Natural killer cell (primary cell): Measurements from ENCODE around the gene KCTD21. TPM values are rescaled to one million over a fixed set of nuclear protein-coding genes. Genes with fewer than 3 reads are reported as not detected.

Source experiments
- ATAC-seq, 3 donors: fragments of 150-1000 bp in 2 of 3; fragments of 200-7000 bp in 1 of 3; cut with Tn5 transposase; 1 replicate in 1 of 3; 2 replicates in 2 of 3; pipeline ENCODE4 v1.10.0; 2021; ENCODE audit warnings: mild to moderate bottlenecking in 2 of 3, moderate library complexity in 2 of 3
- DNase-seq, 2 donors: peaks; one replicate each; pipeline versions ENCODE4 v3.0.0 to v3.0.0-alpha.2; 2013 to 2021; ENCODE audit warnings: mixed read lengths in 1 of 2
- H3K27ac ChIP-seq: one replicate; pipeline ENCODE4 v1.5.1; 2013; ENCODE audit warnings: mild to moderate bottlenecking, low read length
- H3K27me3 ChIP-seq: one replicate; pipeline ENCODE4 v1.6.1; 2013; ENCODE audit warnings: low read length; ENCODE audit not compliant: control insufficient read depth, insufficient read depth
- H3K36me3 ChIP-seq: one replicate; pipeline ENCODE4 v1.6.1; 2013; ENCODE audit warnings: low read length; ENCODE audit not compliant: control insufficient read depth, insufficient read depth
- H3K4me1 ChIP-seq: one replicate; pipeline ENCODE4 v1.6.1; 2013; ENCODE audit warnings: low read length; ENCODE audit not compliant: control insufficient read depth, insufficient read depth
- H3K4me3 ChIP-seq: one replicate; pipeline ENCODE4 v1.5.1; 2013; ENCODE audit warnings: low read length
- H3K9me3 ChIP-seq: one replicate; pipeline ENCODE4 v1.6.1; 2013; ENCODE audit warnings: low read length; ENCODE audit not compliant: control insufficient read depth, insufficient read depth
- H3K27ac Mint-ChIP-seq, 2 donors: one replicate each; pipeline ENCODE4 v1.8.0; 2022; ENCODE audit warnings: mild to moderate bottlenecking in 2 of 2, mixed read lengths in 2 of 2, moderate library complexity in 1 of 2
- H3K27me3 Mint-ChIP-seq, 2 donors: one replicate each; pipeline ENCODE4 v1.8.0; 2022; ENCODE audit warnings: low read depth in 2 of 2, mixed read lengths in 2 of 2
- H3K36me3 Mint-ChIP-seq: one replicate; pipeline ENCODE4 v1.8.0; 2022; ENCODE audit warnings: mixed read lengths
- H3K4me1 Mint-ChIP-seq, 2 donors: one replicate each; pipeline ENCODE4 v1.8.0; 2022; ENCODE audit warnings: mixed read lengths in 2 of 2
- H3K4me3 Mint-ChIP-seq: one replicate; pipeline ENCODE4 v1.8.0; 2022; ENCODE audit warnings: mild to moderate bottlenecking, moderate library complexity, mixed read lengths
- H3K9me3 Mint-ChIP-seq, 2 donors: one replicate each; pipeline ENCODE4 v1.8.0; 2022; ENCODE audit warnings: mixed read lengths in 2 of 2
- WGBS: methylation state at CpG from one replicate; pipeline ENCODE4 v1.1.7; 2013; ENCODE audit warnings: missing lambda C conversion rate; ENCODE audit not compliant: insufficient coverage; 5-methylcytosine and 5-hydroxymethylcytosine counted together
- intact Hi-C: fragments of 100-400 bp; cut with micrococcal nuclease; formaldehyde crosslinking; loops from one replicate; pipeline ENCODE4 v1.14.2; 2022
- total RNA-seq, 4 donors: library from RNA; stranded (reverse); fragments of 120-200 nt in 1 of 4; gene quantifications; one replicate each; pipeline versions ENCODE4 v1.2.3 to v1.2.4, GENCODE V29; 2013 to 2022
- TF ChIP-seq, protein P1 (sequence below): fragments of 200-600 bp; IDR thresholded peaks from one replicate; pipeline ENCODE4 v1.8.0; 2022; ENCODE audit warnings: antibody characterized with exemption

Gene KCTD21
- total RNA-seq, 3 donors from 2014 or later (not counting 1 experiment from before 2014, with no cell fraction given) = 1.7 to 2.7 (median 2.2) TPM

DNA sequence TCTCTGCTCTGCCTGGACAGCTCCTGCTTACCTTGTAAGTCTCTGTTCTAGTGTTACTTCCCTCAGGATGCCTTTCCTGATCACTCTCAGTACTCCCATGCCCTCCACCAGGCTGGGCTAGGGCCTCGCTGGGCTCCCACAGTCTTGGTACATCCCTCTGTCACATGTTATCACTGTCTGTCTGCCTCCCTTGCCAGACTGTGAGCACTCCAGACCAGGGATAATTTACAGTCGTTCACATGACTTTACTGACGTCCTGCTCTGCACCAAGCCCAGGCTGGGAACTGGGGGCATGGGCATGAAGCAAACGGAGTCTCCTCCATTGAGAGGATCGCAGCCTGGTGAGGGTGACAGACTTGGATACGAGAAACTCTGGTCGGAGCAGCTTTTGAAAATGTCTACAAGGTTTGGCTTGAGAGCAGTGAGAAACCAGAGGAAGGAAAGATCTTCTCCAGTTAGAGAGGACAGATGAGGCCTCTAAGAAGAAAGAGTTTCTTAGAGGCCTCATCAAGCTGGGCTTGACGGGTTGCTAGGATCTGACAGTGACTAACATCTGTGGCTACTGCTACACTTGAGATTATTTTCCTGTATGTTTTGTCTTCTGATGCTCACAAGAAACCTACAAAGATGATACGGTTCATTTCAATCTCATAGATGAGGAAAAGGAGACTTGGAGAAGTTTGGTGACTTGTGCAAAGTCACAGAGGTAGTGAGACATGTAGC, 12.8 kb upstream of the KCTD21 start:
- ATAC-seq (no peak), DNase-seq (peak in 1 of 2 donors; percentile 43)
- H3K27ac Mint-ChIP-seq = peak overlapping the region; percentile 80 to 82
- TF ChIP-seq, protein P1, sequence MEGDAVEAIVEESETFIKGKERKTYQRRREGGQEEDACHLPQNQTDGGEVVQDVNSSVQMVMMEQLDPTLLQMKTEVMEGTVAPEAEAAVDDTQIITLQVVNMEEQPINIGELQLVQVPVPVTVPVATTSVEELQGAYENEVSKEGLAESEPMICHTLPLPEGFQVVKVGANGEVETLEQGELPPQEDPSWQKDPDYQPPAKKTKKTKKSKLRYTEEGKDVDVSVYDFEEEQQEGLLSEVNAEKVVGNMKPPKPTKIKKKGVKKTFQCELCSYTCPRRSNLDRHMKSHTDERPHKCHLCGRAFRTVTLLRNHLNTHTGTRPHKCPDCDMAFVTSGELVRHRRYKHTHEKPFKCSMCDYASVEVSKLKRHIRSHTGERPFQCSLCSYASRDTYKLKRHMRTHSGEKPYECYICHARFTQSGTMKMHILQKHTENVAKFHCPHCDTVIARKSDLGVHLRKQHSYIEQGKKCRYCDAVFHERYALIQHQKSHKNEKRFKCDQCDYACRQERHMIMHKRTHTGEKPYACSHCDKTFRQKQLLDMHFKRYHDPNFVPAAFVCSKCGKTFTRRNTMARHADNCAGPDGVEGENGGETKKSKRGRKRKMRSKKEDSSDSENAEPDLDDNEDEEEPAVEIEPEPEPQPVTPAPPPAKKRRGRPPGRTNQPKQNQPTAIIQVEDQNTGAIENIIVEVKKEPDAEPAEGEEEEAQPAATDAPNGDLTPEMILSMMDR = no peak
- Histone ChIP-seq H3K27me3 (no peaks in the 10 kb centered on the region), H3K4me1 (peaks cover 18% of the 10 kb centered on the region), H3K36me3 (no peaks in the 10 kb centered on the region), H3K27ac (no peak overlapping the region), H3K9me3 (no peaks in the 10 kb centered on the region), H3K4me3 (no peak overlapping the region)
- H3K36me3 Mint-ChIP-seq = no peaks in the 10 kb centered on the region
- H3K9me3 Mint-ChIP-seq = no peaks in the 10 kb centered on the region
- peaks cover 16 to 19% of the 10 kb centered on the region in 2 donors for H3K4me1 Mint-ChIP-seq
- 90% methylated on average over 9 of the region's 9 CpGs for WGBS
- H3K4me3 Mint-ChIP-seq = no peak overlapping the region
- intact Hi-C loops = no loop called here
- no peaks in the 10 kb centered on the region for H3K27me3 Mint-ChIP-seq

DNA sequence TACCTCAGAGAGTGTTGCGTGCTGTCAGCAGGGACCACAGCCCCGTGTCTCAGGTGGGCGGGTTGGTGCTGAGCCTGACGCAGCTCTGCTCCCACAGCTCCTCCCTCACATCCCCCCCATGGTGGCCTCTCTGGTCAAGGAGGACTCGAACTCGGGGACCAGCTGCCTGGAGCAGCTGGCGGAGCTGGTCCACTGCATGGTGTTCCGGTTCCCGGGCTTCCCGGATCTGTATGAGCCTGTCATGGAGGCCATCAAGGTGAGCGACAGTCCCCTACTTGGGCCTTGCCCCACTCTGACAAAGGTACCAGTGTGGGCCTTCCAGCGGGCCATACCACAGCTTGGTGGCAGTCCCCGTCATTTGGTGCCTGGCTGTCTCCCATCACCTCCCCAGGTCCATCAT, 12.1 kb upstream of the KCTD21 start:
- TF ChIP-seq, protein P1 = no peak
- no peaks in the 10 kb centered on the region for H3K27me3 ChIP-seq
- Mint-ChIP-seq H3K4me1 (peaks cover 16 to 19% of the 10 kb centered on the region in 2 donors), H3K4me3 (no peak overlapping the region), H3K27me3 (no peaks in the 10 kb centered on the region), H3K27ac (peak overlapping the region in 1 of 2 donors; percentile 29), H3K36me3 (no peaks in the 10 kb centered on the region), H3K9me3 (no peaks in the 10 kb centered on the region)
- WGBS = 95% methylated on average over 13 of the region's 13 CpGs
- DNase-seq (no peak), ATAC-seq (no peak)
- intact Hi-C loops = no loop called here
- peaks cover 18% of the 10 kb centered on the region for H3K4me1 ChIP-seq
- no peaks in the 10 kb centered on the region for H3K9me3 ChIP-seq
- H3K27ac ChIP-seq = no peak overlapping the region
- no peak overlapping the region for H3K4me3 ChIP-seq
- no peaks in the 10 kb centered on the region for H3K36me3 ChIP-seq

DNA sequence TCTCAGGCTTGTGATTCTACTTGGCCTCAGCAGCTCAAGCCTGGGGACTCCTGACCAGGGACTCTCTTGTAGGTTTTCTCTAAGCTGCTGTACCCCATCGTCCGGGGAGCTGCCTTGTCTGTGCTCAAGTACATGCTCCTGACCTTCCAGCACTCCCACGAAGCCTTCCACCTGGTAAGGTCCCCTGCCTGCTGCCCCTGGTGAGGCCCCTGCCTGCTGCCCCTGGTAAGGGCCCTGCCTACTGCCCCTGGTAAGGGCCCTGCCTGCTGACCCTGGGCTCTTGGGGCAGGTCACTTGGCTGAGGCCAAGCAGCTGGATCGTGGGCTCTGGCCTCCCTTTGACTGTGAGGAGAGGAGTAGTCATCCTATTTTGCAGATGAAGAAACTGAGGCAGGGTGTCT, 11.6 kb upstream of the KCTD21 start:
- ATAC-seq (no peak), DNase-seq (no peak)
- Histone ChIP-seq H3K27ac (no peak overlapping the region), H3K4me3 (no peak overlapping the region), H3K36me3 (no peaks in the 10 kb centered on the region), H3K9me3 (no peaks in the 10 kb centered on the region), H3K4me1 (peaks cover 18% of the 10 kb centered on the region), H3K27me3 (no peaks in the 10 kb centered on the region)
- peaks cover 16 to 19% of the 10 kb centered on the region in 2 donors for H3K4me1 Mint-ChIP-seq
- H3K27me3 Mint-ChIP-seq = no peaks in the 10 kb centered on the region
- intact Hi-C loops = no loop called here
- H3K4me3 Mint-ChIP-seq = no peak overlapping the region
- H3K9me3 Mint-ChIP-seq = no peaks in the 10 kb centered on the region
- 90% methylated on average over 4 of the region's 4 CpGs for WGBS
- TF ChIP-seq, protein P1 = no peak
- no peaks in the 10 kb centered on the region for H3K36me3 Mint-ChIP-seq
- peak overlapping the region in 1 of 2 donors; percentile 29 for H3K27ac Mint-ChIP-seq

DNA sequence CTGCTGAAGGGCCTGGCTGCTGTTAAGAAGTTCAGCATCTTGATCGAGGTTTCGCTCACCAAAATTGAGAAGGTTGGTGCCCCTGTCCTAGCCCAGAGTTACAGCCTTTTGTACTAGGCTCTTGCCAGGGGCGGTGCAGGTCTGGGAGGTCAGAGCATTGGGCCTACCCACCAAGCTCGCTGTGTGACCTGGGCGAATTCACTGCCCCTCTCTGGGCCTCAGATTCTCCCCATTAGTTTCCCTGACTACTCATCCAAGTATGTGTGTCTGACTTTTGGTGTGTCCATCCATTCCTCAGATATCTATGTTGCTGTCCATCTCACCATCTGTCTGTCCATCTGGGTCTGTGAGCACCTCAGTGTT, 11.2 kb upstream of the KCTD21 start:
- Histone ChIP-seq H3K27me3 (no peaks in the 10 kb centered on the region), H3K36me3 (no peaks in the 10 kb centered on the region), H3K4me3 (no peak overlapping the region), H3K4me1 (peaks cover 18% of the 10 kb centered on the region), H3K9me3 (no peaks in the 10 kb centered on the region), H3K27ac (no peak overlapping the region)
- H3K27ac Mint-ChIP-seq = peak overlapping the region in 1 of 2 donors; percentile 29
- TF ChIP-seq, protein P1 = no peak
- no peaks in the 10 kb centered on the region for H3K9me3 Mint-ChIP-seq
- WGBS = 96% methylated on average over 5 of the region's 5 CpGs
- H3K4me3 Mint-ChIP-seq = no peak overlapping the region
- intact Hi-C loops = no loop called here
- DNase-seq (no peak), ATAC-seq (no peak)
- H3K36me3 Mint-ChIP-seq = no peaks in the 10 kb centered on the region
- H3K4me1 Mint-ChIP-seq = peaks cover 16 to 19% of the 10 kb centered on the region in 2 donors
- H3K27me3 Mint-ChIP-seq = no peaks in the 10 kb centered on the region
